Thymus (tissue), 11 donors: ENCODE measurements around the gene BACE1-AS. TPM values are rescaled to one million over a fixed set of nuclear protein-coding genes. Genes with fewer than 3 reads are reported as not detected.

Experiments
- DNase-seq, 9 donors: peaks; one replicate each; pipeline ENCODE4 v3.0.0-alpha.2; 2013; ENCODE audit warnings: low spot score in 9 of 9, low read depth in 6 of 9, missing footprints in 1 of 9
- H3K27ac ChIP-seq, 2 donors: one replicate each; pipeline ENCODE4 v1.5.1; 2013; ENCODE audit warnings: control low read depth in 1 of 2, low read depth in 1 of 2, low read length in 1 of 2, mild to moderate bottlenecking in 1 of 2, moderate library complexity in 1 of 2
- H3K27me3 ChIP-seq, 2 donors: one replicate each; pipeline ENCODE4 v1.5.1; 2013; ENCODE audit warnings: low read length in 1 of 2; ENCODE audit not compliant: control insufficient read depth in 2 of 2, insufficient read depth in 1 of 2
- H3K36me3 ChIP-seq, 2 donors: one replicate each; pipeline ENCODE4 v1.5.1; 2013; ENCODE audit warnings: low read length in 1 of 2, mild to moderate bottlenecking in 1 of 2, moderate library complexity in 1 of 2; ENCODE audit not compliant: control insufficient read depth in 2 of 2, insufficient read depth in 2 of 2
- H3K4me1 ChIP-seq, 2 donors: one replicate each; pipeline ENCODE4 v1.5.1; 2013; ENCODE audit warnings: low read length in 2 of 2; ENCODE audit not compliant: control insufficient read depth in 2 of 2, insufficient read depth in 2 of 2
- H3K4me3 ChIP-seq, 2 donors: one replicate each; pipeline ENCODE4 v1.5.1; 2013; ENCODE audit warnings: low read length in 2 of 2, control low read depth in 1 of 2, mild to moderate bottlenecking in 1 of 2
- H3K9me3 ChIP-seq, 2 donors: one replicate each; pipeline ENCODE4 v1.5.1; 2013; ENCODE audit warnings: low read length in 1 of 2, mild to moderate bottlenecking in 1 of 2; ENCODE audit not compliant: control insufficient read depth in 2 of 2, insufficient read depth in 1 of 2
- WGBS: extraction: QIAGEN DNeasy Blood & Tissue Kit; methylation state at CpG from one replicate; pipeline ENCODE4 v1.1.7; 2013; 5-methylcytosine and 5-hydroxymethylcytosine counted together
- polyA plus RNA-seq: library from polyadenylated mRNA; stranded (reverse); fragments of 200-250 nt; gene quantifications from one replicate; pipeline ENCODE4 v1.2.3, GENCODE V29; 2013
- total RNA-seq: library from RNA; stranded (reverse); fragments of 120-200 nt; gene quantifications from one replicate; pipeline ENCODE4 v1.2.4, GENCODE V29; 2013
- donor health status: healthy.

Gene BACE1-AS
- total and polyA plus RNA-seq, 2 donors: 1.8 to 6.7 TPM

DNA sequence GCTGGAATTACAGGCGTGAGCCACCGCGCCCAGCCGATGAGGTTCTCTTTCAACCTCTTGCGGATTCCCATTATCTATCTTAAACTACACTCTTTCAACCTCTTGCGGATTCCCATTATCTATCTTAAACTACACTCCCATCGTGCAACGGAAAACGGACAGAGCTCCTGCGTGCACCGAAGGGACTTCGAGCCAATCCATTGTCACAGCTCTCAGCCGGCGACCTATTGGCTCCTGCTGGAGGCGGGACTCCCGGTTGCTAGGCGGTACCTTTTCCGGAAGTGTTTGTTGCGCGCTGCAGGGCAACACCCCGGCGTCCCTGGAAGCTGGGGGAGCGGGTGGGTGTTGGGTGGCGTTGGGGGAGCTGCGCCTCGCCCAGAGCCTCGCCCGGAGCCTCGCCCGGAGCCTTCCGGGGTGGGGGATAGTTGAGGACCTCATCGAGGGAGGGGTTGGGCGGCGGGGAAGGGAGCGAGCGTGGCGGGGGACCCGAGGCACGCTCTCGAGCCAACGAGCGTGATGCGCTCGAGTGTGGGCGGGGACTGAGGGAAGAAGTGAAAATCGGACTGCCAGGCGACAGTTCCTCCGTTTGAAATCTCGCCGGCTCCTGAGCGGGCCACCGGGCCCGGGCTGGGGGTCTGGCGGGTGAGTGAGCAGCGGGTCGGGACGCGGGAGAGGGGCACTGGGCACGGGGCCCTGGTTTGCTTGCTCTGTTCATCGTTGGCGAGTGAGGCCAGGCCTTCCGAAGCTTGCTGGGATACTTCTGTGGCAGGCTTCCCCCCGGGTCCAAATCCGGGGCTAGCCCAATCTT is 36.6 kb downstream of the BACE1-AS start, which contains the start of gene CEP164:
TSS of gene CEP164 (plus strand) at position 288 of the 808 bp plus-strand sequence. CDS start 10,733 bp downstream, outside the sequence.
- peak; percentile 88 to 97 (median 91) for DNase-seq

DNA sequence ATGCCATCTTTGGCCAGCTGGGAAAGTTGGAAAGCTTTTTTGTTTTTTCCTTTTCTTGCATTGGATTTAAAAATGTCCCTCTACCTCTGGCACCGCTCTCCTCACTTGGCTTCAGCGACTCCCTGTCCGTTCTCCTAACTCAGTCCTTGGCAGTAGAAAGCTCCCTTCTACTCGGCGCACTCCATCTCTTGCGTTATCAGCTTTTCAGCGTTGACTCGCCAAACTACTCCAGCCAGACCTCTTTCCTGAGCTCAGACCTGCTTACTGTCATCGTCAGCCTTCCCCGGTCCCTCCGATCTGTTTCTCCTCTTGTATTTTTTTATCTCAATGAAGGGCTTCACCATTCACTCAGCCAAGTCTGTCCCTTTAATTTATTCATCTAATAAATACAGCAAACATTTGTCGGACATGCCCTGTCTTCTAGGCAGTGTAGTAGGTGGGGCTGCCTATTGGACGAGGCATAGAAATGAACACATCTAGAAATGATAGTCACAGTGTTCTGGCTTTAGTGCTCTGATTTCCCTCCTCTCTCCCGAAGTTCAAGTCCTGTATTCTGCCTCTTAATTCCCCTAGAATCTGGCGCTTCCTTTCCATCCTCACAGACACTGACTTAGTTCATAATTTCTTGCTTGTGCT is 37.3 kb downstream of the BACE1-AS start:
- H3K4me3 ChIP-seq: peak overlapping the region; percentile 74 to 87
- H3K27ac ChIP-seq: peak overlapping the region; percentile 82 to 94
- H3K36me3 ChIP-seq: no peaks in the 10 kb centered on the region
- H3K27me3 ChIP-seq: no peaks in the 10 kb centered on the region
- peak in 2 of 9 donors; percentile 15 to 24 for DNase-seq
- H3K9me3 ChIP-seq: no peaks in the 10 kb centered on the region
- H3K4me1 ChIP-seq: peaks cover 7 to 12% of the 10 kb centered on the region in 2 donors
- 19% methylated on average over 15 of the region's 15 CpGs for WGBS

More for the DNA sequence above, 36.6 kb downstream of the BACE1-AS start, which contains the start of gene CEP164:
- peaks cover 7 to 12% of the 10 kb centered on the region in 2 donors for H3K4me1 ChIP-seq
- no peaks in the 10 kb centered on the region for H3K36me3 ChIP-seq
- under 1% methylated on average over 64 of the region's 64 CpGs for WGBS
- H3K4me3 ChIP-seq: peak within 1 kb of the TSS; percentile 74 to 87
- no peaks in the 10 kb centered on the region for H3K27me3 ChIP-seq
- H3K9me3 ChIP-seq: no peaks in the 10 kb centered on the region
- peak within 1 kb of the TSS; percentile 82 to 94 for H3K27ac ChIP-seq

DNA sequence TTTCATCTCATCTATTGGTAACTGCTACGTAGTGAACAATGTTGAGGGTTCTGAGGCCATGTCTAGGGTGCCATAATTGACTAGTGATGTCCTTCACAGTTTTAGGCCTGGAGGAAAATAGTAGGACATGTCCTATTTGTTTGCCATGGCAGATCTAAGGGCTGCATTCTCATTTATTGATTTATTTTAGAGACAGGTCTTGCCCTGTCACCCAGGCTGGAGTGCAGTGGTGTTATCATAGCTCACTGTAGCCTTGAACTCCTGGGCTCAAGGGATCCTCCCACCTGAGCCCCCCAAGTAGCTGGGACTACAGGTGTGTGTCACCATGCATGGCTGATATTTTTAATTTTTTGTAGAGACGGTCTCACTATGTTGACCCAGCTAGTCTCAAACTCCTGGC is 41.7 kb downstream of the BACE1-AS start:
- H3K27ac ChIP-seq: no peak overlapping the region
- H3K9me3 ChIP-seq: no peaks in the 10 kb centered on the region
- no peaks in the 10 kb centered on the region for H3K27me3 ChIP-seq
- WGBS: 77% methylated on average over 2 of the region's 2 CpGs
- H3K4me3 ChIP-seq: no peak overlapping the region
- DNase-seq: no peak
- H3K36me3 ChIP-seq: peaks cover 3% of the 10 kb centered on the region in 2 donors
- peaks cover 11 to 12% of the 10 kb centered on the region in 2 donors for H3K4me1 ChIP-seq

DNA sequence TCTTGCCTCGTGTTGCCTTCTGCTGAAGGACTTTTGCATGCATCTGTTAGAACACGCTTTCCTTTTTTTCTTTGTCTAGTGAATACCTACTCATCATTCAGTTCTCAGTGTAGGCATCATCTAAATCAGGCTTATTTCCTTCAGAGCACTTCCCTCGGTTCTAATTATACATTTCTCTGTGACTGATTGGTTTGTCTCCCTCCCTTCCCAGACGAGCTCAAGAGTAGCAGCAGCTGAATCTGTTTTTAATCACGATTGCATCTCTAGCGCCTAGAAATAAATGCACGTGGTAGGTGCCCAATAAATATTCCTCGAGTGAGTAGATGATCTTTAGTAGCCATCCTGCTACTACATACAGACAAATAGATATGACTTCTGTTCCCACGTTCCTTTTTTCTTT is 42.8 kb downstream of the BACE1-AS start:
- 96% methylated on average over 9 of the region's 9 CpGs for WGBS
- no peak for DNase-seq
- Histone ChIP-seq H3K27me3 (no peaks in the 10 kb centered on the region), H3K27ac (no peak overlapping the region), H3K36me3 (peaks cover 3 to 5% of the 10 kb centered on the region in 2 donors), H3K9me3 (no peaks in the 10 kb centered on the region), H3K4me1 (peaks cover 8 to 11% of the 10 kb centered on the region in 2 donors), H3K4me3 (no peak overlapping the region)

DNA sequence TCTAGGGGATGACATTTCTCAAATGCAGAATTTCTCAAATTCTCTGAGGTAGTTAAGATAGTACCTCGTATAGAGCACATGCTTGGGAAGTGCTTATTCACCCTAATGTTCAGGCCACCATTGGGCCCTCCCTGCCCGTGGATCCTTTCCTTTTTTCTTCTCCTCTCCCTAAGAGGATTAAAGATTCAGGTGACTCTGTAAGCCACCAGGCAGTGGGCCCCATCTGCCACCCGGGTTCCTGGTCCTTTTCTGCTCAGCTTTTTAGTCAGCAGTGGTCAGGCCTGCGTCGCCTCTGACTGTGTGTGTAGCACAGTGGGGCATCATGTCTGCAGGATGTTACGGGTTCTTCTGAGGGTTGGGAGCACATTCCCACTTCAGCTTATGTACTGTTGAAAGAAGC is 43.8 kb downstream of the BACE1-AS start:
- DNase-seq: no peak
- Histone ChIP-seq H3K36me3 (peaks cover 3 to 6% of the 10 kb centered on the region in 2 donors), H3K4me1 (peaks cover 3 to 10% of the 10 kb centered on the region in 2 donors), H3K27me3 (no peaks in the 10 kb centered on the region), H3K9me3 (no peaks in the 10 kb centered on the region), H3K27ac (no peak overlapping the region), H3K4me3 (no peak overlapping the region)
- 97% methylated on average over 6 of the region's 6 CpGs for WGBS

DNA sequence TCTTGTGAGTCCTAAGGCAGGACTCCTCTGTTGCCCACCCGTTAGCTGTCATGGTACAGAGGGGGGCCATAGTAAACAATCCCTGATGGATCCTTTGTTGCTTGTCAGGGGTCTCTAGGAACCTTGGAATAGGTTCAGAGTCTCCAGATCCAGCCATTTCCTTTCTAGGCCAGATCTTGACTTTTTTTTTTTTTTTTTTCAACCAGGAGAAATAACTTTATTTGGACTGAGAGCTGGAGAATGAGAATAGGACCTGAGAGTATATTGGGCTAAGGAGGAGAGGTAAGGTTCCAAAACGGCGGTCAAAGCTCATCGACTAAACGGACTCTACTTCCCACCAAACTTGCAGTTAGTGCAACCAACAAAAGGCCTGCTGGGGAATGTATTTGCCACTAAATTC is 44.3 kb downstream of the BACE1-AS start:
- Histone ChIP-seq H3K9me3 (no peaks in the 10 kb centered on the region), H3K4me1 (peaks cover 3 to 10% of the 10 kb centered on the region in 2 donors), H3K27ac (no peak overlapping the region), H3K4me3 (no peak overlapping the region), H3K27me3 (no peaks in the 10 kb centered on the region), H3K36me3 (peaks cover 7% of the 10 kb centered on the region in 2 donors)
- WGBS: 85% methylated on average over 5 of the region's 5 CpGs
- no peak for DNase-seq

DNA sequence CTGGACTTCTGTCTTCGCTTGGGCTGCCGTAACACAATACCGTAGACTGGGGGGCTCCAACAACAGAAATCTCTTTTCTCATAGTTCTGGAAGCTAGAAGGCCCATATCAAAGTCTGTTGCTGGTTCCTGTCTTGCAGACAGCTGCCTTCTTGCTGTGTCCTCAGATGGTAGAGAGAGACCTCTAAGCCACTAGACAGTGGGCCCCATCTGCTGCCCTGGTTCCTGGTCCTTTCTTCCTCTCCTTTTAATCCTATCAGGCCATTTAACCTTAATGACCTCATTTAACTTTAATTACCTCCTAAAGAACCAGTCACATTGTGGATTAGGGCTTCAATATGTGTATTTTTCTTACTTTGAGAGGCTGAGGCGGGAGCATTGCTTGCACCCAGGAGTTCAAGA is 45.9 kb downstream of the BACE1-AS start:
- Histone ChIP-seq H3K4me1 (peaks cover 3 to 10% of the 10 kb centered on the region in 2 donors), H3K27ac (no peak overlapping the region), H3K36me3 (peaks cover 9 to 11% of the 10 kb centered on the region in 2 donors), H3K9me3 (no peaks in the 10 kb centered on the region), H3K4me3 (no peak overlapping the region), H3K27me3 (no peaks in the 10 kb centered on the region)
- 97% methylated on average over 4 of the region's 4 CpGs for WGBS
- no peak for DNase-seq
